Liver (tissue), 9 donors: Measurements from ENCODE around the gene IL1RAPL1. TPM values are rescaled to one million over a fixed set of nuclear protein-coding genes. Genes with fewer than 3 reads are reported as not detected.

ENCODE experiments used
- DNase-seq: peaks from one replicate; pipeline ENCODE4 v3.0.0-alpha.2; 2017; ENCODE audit warnings: low spot score
- H3K27ac ChIP-seq, 2 donors: one replicate each; pipeline ENCODE4 v1.7.0; 2013; ENCODE audit warnings: inconsistent platforms in 2 of 2, low read length in 2 of 2, control low read depth in 1 of 2, low read depth in 1 of 2, mild to moderate bottlenecking in 1 of 2
- H3K27me3 ChIP-seq, 4 donors: one replicate each; pipeline versions ENCODE4 v1.6.1 to v1.7.0; 2013; ENCODE audit warnings: low read length in 3 of 4, inconsistent platforms in 1 of 4, mild to moderate bottlenecking in 1 of 4, moderate library complexity in 1 of 4; ENCODE audit not compliant: control insufficient read depth in 4 of 4, insufficient read depth in 4 of 4
- H3K36me3 ChIP-seq, 4 donors: one replicate each; pipeline versions ENCODE4 v1.6.1 to v1.7.0; 2013; ENCODE audit warnings: low read length in 3 of 4, mild to moderate bottlenecking in 3 of 4, low read depth in 1 of 4, moderate library complexity in 1 of 4; ENCODE audit not compliant: control insufficient read depth in 4 of 4, insufficient read depth in 3 of 4
- H3K4me1 ChIP-seq, 4 donors: one replicate each; pipeline versions ENCODE4 v1.6.1 to v1.7.0; 2013; ENCODE audit warnings: low read length in 3 of 4, mild to moderate bottlenecking in 3 of 4, moderate library complexity in 1 of 4; ENCODE audit not compliant: control insufficient read depth in 4 of 4, insufficient read depth in 4 of 4
- H3K4me3 ChIP-seq, 3 donors: one replicate each; pipeline versions ENCODE4 v1.6.1 to v1.7.0; 2013; ENCODE audit warnings: low read length in 3 of 3, control low read depth in 1 of 3, low read depth in 1 of 3, mild to moderate bottlenecking in 1 of 3
- H3K9ac ChIP-seq, 2 donors: one replicate each; pipeline ENCODE4 v1.7.0; 2013; ENCODE audit warnings: low read length in 2 of 2, mild to moderate bottlenecking in 2 of 2, moderate library complexity in 2 of 2, control low read depth in 1 of 2, low read depth in 1 of 2
- H3K9me3 ChIP-seq, 4 donors: one replicate each; pipeline versions ENCODE4 v1.6.1 to v1.7.0; 2013; ENCODE audit warnings: low read length in 3 of 4; ENCODE audit not compliant: control insufficient read depth in 4 of 4
- ATF3 ChIP-seq: IDR thresholded peaks from 2 replicates; pipeline ENCODE4 v1.6.1; 2016; ENCODE audit warnings: antibody characterized with exemption
- CTCF ChIP-seq: fragments of 150-350 bp; IDR thresholded peaks from 2 replicates; pipeline ENCODE4 v1.5.1; 2017; ENCODE audit warnings: improper control_type of control experiment, low read depth, low read length; ENCODE audit not compliant: missing input control
- EGR1 ChIP-seq, 2 donors: IDR thresholded peaks; 2 replicates each; pipeline ENCODE4 v1.6.1; 2016 to 2018; ENCODE audit warnings: antibody characterized with exemption in 2 of 2, low read depth in 2 of 2
- FOXA1 ChIP-seq: IDR thresholded peaks from 2 replicates; pipeline ENCODE4 v1.6.1; 2016; ENCODE audit warnings: antibody characterized with exemption
- FOXA2 ChIP-seq: IDR thresholded peaks from 2 replicates; pipeline ENCODE4 v1.6.1; 2016; ENCODE audit warnings: antibody characterized with exemption
- HNF4G ChIP-seq: IDR thresholded peaks from 2 replicates; pipeline ENCODE4 v1.6.1; 2016; ENCODE audit warnings: antibody characterized with exemption
- JUND ChIP-seq, 2 donors: IDR thresholded peaks; 2 replicates each; pipeline ENCODE4 v1.6.1; 2016; ENCODE audit warnings: antibody characterized with exemption in 2 of 2
- MAX ChIP-seq: IDR thresholded peaks from 2 replicates; pipeline ENCODE4 v1.6.1; 2016; ENCODE audit warnings: antibody characterized with exemption
- NR2F2 ChIP-seq: IDR thresholded peaks from 2 replicates; pipeline ENCODE4 v1.6.1; 2016; ENCODE audit warnings: antibody characterized with exemption
- RAD21 ChIP-seq, 2 donors: IDR thresholded peaks; 2 replicates each; pipeline ENCODE4 v1.6.1; 2016; ENCODE audit warnings: antibody characterized with exemption in 2 of 2, mild to moderate bottlenecking in 2 of 2
- REST ChIP-seq: IDR thresholded peaks from 2 replicates; pipeline ENCODE4 v1.6.1; 2016; ENCODE audit warnings: antibody characterized with exemption, mild to moderate bottlenecking
- RXRA ChIP-seq, 2 donors: IDR thresholded peaks; 2 replicates each; pipeline ENCODE4 v1.6.1; 2017 to 2018; ENCODE audit warnings: antibody characterized with exemption in 2 of 2, mild to moderate bottlenecking in 1 of 2
- SP1 ChIP-seq: IDR thresholded peaks from 2 replicates; pipeline ENCODE4 v1.6.1; 2018; ENCODE audit warnings: antibody characterized with exemption, mild to moderate bottlenecking
- TAF1 ChIP-seq: conservative IDR thresholded peaks from 2 replicates; pipeline ENCODE4 v1.6.1; 2016; ENCODE audit warnings: antibody characterized with exemption, mild to moderate bottlenecking
- ZBTB33 ChIP-seq: IDR thresholded peaks from 2 replicates; pipeline ENCODE4 v1.6.1; 2016; ENCODE audit warnings: antibody characterized with exemption
- WGBS: extraction: QIAGEN DNeasy Blood & Tissue Kit; methylation state at CpG from one replicate; pipeline ENCODE4 v1.1.7; 2013; 5-methylcytosine and 5-hydroxymethylcytosine counted together
- polyA plus RNA-seq, 2 donors: library from polyadenylated mRNA; stranded (reverse) in 1 of 2; unstranded in 1 of 2; fragments of 200-250 nt in 1 of 2; fragments of >200 nt in 1 of 2; fragmentation: Nextera tagmentation in 1 of 2; extraction: Ambion mirVana in 1 of 2; gene quantifications; one replicate each; pipeline versions ENCODE4 v1.2.1 to v1.2.3, GENCODE V29; 2013 to 2015
- total RNA-seq, 2 donors: library from RNA; depleted of rRNA; stranded (reverse); fragments of >200 nt; gene quantifications; one replicate each; pipeline ENCODE4 v1.2.3, GENCODE V29; 2014
- donor health status: healthy.
- donor health status: healthy.
- donor health status: healthy.
- donor health status: healthy.
- donor health status: healthy.

IL1RAPL1 gene
- total and polyA plus RNA-seq, 4 donors: 0.08 to 0.33 TPM; not detected in 2

- Histone ChIP-seq H3K4me1 (no peaks in the 10 kb centered on the region), H3K9me3 (no peaks in the 10 kb centered on the region), H3K27ac (no peak overlapping the region), H3K9ac (no peak overlapping the region), H3K4me3 (no peak overlapping the region), H3K36me3 (no peaks in the 10 kb centered on the region), H3K27me3 (no peaks in the 10 kb centered on the region)
- 74% methylated on average over 2 of the region's 2 CpGs for WGBS
- no peak for DNase-seq
- TF ChIP-seq TAF1 (no peak), NR2F2 (no peak), RXRA (IDR thresholded peaks at IDR 0.05) (no peak), REST (no peak), FOXA1 (no peak)
Measured at GRCh38 chrX:28876901-28877300, 289.7 kb downstream of the IL1RAPL1 start.

- TF ChIP-seq JUND (IDR thresholded peaks at IDR 0.05) (no peak), ATF3 (no peak), SP1 (no peak), CTCF (no peak), HNF4G (no peak), RAD21 (IDR thresholded peaks at IDR 0.05) (no peak), REST (no peak), FOXA2 (no peak), MAX (no peak), EGR1 (IDR thresholded peaks at IDR 0.05; ENCODE audit: low read depth in 2 of 2) (no peak), NR2F2 (no peak), FOXA1 (no peak), ZBTB33 (no peak)
- no peak for DNase-seq
Measured at GRCh38 chrX:28880136-28880535, 292.9 kb downstream of the IL1RAPL1 start.

More at GRCh38 chrX:28880136-28880535, 292.9 kb downstream of the IL1RAPL1 start:
- no peaks in the 10 kb centered on the region for H3K4me1 ChIP-seq
- H3K4me3 ChIP-seq: no peak overlapping the region
- no peaks in the 10 kb centered on the region for H3K27me3 ChIP-seq
- no peaks in the 10 kb centered on the region for H3K9me3 ChIP-seq
- no peak overlapping the region for H3K9ac ChIP-seq
- no peak overlapping the region for H3K27ac ChIP-seq
- no peaks in the 10 kb centered on the region for H3K36me3 ChIP-seq
